Limb (tissue), 2 donors: Measurements from ENCODE around the gene ZFAND2B.

ENCODE experiments used
- DNase-seq, 2 donors: peaks; one replicate each; pipeline ENCODE4 v3.0.0-alpha.2; 2016; ENCODE audit errors: extremely low spot score in 2 of 2

The ZFAND2B gene

DNA sequence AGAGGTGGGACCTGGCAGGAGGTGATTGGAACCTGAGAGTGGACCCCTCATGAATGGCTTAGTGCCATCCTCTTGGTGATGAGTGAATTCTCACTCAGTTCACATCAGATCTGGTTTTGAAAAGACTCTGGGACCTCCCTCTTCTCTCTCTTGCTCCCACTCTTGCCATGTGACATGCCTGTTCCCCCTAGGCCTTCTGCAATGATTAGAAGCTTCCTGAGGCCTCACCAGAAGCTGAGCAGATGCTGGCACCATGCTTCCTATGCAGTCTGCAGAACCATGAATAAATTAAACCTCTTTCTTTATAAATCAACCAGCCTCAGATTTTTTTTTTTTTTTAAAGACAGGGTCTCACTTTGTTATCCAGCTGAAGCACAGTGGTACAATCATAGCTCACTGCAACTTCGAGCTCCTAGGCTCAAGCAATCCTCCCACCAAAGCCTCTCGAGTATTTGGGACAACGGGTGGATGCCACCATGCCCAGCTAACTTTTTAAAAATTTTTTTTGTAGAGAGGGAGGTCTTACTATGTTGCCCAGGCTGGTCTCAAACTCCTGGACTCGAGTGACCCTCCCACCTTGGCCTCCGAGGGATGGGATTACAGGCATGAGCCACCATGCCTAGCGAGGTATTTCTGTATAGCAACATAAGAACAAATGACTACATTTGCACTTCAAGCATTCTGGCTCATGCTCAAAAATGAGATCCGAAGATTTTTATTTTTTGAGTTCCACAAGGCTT, 2.0 kb upstream of the ZFAND2B start:
- no peak for DNase-seq

DNA sequence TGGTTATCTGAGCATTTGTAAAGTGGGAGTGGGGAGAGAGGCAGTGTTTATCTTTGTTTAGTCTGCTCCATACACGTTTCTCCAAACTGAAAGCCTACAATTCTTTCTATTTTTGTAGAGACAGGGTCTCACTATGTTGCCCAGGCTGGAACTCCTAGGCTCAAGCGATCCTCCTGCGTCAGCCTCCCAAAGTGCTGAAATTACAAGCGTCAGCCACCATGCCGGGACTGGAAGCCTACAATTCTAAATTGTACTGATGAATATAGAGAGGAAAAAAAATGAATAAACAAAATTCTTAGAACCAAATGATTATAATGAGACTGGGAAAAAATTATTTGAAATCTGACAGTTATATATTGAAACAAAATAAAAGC, 1.4 kb upstream of the ZFAND2B start:
- DNase-seq = no peak

DNA sequence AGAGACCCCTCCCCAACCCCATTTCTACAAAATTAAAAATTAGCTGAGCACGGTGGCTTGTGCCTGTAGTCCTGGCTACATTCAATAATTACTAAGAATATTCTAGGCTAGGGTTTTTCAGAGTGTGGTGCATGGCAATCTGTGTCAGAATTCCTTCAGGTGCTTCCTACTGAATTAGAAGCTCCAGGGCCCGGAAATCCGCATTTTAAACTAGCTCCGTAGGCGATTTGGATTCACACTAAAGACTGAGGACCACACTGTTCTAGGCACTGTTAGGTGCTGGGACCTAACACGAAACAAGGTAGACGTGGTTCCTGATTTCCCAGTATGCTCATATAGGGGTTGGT, 628 bp upstream of the ZFAND2B start:
- DNase-seq = no peak

DNA sequence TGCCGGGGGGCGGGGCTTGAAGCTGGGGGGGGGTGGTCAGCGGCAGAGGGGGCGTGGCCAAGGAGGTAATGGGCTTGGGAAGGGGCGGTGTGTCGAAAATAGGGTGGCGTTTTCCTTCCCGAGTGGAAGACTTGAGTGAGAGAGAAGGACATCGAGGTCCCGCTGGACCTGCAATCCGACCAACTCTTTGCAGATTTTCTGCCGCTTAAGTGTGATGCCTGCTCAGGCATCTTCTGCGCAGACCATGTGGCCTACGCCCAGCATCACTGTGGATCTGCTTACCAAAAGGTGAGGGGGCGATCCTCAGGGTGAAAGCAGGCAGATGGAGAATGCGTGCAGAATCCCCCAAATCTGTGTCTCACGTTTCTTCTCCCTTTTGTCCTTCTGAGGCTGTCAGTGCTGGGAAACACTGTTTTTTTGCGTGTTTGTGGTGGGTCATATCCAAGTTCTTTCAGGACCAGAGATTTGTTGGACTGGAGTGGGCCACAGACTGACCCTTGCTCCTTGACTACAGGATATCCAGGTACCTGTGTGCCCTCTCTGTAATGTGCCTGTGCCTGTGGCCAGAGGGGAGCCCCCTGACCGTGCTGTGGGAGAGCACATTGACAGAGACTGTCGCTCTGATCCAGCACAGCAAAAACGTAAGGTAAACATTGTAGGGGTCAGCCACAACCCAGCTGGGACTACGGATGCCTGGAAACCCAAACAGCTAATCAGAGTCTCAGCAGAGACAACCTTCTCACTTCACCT, 727 bp downstream of the ZFAND2B start:
- no peak for DNase-seq

DNA sequence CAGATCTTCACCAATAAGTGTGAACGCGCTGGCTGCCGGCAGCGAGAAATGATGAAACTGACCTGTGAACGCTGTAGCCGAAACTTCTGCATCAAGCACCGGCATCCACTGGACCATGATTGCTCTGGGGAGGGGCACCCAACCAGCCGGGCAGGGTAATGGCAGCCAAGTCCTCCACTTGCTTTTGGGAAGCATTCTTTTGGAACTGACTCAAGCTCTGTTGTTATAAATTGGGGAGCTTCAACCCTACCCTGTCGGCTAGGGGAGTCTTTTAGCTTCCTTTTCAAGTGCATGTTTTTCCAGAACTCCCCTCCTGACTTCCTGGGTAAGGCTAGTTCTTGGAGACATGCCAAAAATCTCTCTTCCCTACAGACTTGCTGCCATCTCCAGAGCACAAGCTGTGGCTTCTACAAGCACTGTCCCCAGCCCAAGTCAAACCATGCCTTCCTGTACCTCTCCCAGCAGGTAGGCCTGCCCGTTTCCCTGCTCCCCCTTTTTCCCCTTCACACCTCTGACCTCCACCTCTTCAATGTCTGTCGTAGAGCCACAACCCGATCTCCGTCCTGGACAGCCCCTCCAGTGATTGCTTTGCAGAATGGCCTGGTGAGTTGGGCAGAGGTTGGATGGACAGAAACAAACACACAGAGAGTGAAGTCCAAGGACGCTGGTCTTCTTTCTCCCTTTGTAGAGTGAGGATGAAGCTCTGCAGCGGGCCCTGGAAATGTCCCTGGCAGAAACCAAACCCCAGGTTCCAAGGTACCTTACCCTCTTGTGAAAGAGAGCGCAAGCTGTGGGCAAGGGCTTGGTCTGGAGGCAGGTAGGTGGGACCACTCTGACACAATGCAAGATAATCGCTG, 1.5 kb downstream of the ZFAND2B start:
- no peak for DNase-seq

DNA sequence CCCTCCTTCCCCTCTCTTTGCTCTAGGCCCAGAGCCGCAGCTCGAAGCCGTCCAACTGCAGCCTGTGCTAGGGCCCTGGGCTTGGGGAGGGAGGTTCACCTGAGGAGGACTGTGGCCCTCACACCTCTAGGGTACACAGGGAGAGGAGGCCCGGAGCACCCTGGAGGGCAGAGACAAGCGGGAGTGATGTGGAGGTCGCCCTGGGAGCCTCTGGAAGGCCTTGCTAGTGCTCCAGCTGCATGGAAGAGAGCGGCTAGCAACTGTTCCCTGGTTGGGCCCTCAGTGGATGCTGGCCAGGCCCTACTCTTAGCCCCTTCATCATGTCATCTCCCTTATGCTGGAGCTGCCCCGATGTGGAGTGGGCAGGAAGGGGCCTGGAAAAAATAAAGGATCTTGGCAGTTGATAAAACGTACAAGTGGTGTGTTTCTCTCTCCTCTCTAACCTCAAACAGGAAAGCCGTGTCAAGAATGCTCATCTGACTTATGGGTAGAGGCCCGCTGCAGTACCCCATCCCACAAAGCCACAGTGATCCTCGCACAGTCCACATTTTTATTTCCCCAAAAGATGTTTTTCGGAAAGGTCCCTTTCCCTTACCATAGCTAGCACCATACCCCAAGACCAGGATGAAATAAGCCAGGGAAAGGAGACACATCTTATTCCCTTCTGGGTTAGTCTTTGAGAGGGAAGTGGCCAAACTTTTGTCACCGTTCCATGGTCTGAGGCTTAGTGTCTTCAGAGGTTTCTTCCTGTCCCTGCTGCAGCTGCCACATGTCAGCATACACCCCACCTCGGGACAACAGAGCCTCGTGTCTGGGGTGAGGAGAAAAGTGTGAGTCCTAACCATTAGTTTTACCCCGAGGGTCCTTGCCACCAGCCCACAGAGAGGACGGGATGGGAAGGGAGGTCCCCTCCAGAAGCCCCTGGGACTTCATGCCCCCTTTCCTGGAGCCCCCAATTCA, 2.9 kb downstream of the ZFAND2B start:
- DNase-seq = no peak

DNA sequence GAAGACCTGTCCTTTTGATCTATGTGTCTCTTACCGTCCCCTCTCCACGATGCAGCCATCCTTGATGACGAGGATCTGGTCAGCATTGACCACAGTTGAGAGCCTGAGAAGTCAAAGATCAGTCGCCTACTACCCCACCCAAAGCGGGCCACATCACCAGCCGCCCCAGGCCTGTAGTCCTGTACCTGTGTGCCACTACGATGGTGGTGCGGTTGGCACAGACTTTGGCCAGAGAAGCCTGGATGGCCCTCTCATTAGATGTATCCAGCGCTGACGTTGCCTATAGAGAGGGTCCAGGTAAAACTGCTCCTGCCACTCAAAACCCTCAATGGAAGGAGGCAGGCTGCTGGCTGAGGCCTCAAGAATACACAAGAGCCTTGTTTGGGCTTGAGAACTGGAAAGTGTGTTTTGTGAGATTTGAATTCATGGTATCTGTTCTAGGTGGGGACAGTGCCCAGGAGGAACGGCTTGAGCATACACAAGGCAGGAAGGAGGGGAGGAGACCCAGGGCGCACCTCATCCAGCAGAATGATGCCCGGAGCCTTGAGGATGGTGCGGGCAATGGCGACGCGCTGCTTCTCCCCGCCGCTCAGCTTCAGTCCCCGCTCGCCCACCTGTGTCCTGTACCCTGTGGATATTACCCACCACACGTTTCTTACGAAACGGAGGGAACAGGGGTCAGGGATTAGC, 3.8 kb downstream of the ZFAND2B start:
- no peak for DNase-seq

DNA sequence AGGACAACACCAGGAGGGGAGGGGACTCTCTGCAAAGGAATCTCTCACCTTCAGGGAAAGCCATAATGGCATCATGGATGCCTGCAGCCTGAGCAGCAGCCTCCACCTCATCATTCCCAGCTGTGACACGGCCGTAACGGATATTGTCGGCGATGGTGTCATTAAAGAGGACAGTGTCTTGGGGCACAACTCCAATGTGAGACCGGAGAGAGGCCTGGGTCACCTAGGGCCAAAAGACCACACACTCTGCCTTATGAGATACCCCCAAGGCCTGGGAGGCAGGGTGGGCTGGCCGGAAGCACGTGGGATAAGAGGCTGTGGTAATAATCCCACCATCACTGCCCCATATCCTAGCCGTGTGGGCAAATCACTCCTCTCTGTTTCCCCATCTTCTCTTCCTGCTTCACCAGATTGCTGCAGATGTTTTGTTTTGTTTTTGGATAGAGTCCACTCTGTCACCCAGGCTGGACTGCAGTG, 4.3 kb downstream of the ZFAND2B start:
- DNase-seq = no peak

DNA sequence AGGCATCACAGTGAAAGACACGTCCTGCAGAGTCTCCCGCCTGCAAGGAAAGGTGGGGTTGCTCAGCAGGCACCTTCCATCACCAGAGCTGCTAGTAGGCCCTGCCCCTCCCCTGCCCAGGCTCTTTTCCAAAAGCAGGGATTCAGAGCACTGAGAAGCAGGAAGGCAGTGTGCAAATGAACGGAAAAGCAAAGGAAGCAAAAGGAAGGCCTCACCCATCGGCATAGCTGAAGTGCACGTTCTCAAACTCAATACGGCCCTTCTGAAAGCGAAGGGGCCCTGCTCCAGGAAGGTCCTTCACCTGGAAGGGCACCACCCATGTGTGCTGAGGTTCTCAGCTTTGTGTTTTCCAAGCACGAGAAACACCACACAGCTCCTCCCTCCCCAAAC, 6.4 kb downstream of the ZFAND2B start:
- DNase-seq = no peak

DNA sequence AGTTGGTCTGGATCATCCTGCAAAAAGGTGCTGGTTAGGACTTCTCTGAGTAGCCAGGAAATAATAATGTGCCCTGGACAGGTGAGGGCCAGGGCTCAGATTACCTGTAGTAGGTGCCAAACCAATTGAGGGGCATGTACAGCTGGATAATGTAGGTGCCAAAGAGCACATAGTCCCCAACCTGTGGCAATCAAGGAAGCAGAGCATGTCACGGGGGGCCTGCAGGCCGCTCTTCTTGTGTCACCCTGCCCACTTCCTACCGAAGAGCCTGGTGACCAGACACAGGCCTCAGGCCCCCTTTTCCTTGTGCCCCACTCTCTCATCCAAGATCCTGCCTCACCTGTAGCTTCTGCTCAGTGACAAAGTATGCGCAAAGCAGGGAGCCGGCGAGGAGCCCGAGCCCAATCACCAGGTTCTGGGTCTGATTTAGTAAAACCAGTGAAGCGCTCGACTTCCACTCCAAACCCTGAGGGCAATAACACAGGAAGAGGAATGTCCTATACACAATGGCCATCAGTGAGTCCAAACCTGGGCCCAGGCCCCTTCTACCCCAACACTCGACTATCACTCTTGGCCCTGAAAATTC, 7.0 kb downstream of the ZFAND2B start:
- DNase-seq = no peak

DNA sequence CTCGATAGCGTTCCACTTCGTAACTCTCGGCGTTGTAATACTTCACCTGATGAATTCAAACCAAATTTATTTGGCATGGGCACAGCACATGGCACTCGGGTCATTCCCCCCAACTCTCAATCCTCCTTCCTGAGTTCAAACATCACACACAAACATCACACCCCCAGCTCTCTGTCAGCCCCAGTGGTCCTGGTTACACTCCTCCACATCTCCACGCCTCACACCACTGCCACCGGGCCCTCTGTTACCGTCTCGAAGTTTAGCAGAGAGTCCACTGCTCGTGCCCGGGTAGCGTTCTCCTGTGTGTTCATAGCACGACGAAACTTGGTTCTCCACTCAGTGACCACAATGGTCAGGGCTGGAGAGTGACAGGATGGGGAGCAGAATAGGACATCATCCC, 7.6 kb downstream of the ZFAND2B start:
- no peak for DNase-seq

DNA sequence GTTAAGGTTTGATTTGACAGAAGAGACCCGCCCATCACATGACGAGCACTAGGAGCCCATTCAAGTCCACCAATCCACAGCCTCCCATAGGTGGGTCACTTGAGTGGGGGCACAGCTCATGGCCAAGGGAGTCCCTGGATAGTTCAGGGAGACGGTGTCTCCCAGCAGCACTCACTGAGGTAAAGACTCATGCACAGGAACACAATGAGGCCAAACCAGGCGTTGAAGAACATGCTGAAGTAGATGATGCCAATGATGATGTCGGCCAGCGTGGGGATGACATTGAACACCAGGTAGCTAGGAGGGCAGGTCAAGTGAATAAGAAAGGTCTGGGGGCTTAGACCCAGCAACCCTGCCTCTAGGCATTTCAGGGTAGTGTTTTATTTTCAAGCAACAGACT, 8.2 kb downstream of the ZFAND2B start:
- DNase-seq = no peak

DNA sequence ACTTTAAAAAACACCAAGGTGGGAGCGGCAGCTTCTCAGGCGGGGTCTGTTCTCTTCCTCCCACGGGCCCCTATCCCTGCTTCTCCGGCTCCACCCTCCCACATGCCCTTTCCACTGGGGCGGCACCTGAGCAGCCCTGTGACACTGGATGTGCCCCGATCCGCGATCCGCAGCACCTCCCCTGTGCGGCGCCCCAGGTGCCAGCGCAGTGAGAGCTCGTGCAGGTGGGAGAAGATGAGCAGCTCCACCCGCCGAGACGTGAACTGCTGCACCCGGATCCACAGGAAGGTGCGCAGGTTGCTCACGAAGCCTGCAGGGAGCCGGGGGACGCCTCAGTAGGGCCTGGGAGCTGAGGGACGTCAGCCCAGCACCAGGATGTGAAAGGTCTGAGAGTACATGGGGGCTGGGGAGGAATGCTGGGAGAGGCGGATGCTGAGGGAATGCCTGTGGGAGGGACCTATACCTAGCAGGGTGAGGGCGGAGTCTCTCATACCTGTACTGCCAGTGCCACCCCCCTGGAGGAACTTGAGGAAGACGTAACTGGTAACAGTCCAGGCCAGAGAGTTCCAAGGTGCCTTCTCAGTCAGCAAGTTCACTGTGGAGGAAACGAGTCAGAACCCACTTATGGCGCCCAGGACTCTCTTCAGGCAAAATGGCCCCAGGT, 9.4 kb downstream of the ZFAND2B start:
- DNase-seq = no peak

DNA sequence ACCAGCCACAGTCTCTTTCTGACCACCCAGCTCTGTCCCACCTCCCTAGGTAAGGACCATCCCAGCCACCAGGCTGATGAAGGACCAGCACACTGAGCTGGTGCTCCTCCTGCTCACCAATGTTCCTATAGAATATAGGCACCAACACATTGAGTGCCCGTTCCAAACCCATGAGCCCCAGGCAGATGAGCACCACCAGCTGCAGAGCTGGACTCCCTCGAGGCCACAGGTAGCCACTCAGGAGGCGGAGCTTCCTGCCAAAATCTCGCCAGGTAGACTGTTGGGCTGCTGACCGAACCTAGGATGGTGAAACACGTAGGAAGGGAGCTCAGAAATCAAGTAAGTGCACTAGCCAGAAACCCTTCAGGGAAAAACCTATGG, 9.9 kb downstream of the ZFAND2B start:
- no peak for DNase-seq

DNA sequence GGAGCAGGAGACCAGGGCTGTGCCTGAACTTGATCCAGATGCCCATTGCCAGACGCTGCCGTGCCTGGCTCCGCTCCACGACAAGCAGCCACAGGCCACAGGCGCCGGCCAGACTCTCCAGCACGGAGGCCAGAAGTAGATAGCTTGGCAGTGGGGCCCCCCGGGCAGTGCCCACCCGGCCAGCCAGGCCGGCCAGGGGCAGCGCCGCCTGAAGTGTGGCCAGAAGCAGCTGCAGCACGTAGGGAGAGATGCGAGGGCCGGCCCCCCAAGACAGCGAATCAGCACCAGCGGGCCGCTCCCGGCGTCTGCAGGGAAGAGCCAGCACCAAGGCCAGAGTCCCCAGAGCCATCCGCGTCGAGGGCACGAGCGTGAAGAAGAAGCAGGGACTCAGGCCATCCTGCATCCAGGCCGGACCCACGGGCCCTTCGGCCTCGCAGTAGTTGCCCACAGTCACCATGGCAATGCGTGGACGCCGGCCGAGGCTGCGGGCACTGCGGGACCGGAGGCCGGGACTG, 11.7 kb downstream of the ZFAND2B start:
- peak in 1 of 2 donors; percentile 46 for DNase-seq

DNA sequence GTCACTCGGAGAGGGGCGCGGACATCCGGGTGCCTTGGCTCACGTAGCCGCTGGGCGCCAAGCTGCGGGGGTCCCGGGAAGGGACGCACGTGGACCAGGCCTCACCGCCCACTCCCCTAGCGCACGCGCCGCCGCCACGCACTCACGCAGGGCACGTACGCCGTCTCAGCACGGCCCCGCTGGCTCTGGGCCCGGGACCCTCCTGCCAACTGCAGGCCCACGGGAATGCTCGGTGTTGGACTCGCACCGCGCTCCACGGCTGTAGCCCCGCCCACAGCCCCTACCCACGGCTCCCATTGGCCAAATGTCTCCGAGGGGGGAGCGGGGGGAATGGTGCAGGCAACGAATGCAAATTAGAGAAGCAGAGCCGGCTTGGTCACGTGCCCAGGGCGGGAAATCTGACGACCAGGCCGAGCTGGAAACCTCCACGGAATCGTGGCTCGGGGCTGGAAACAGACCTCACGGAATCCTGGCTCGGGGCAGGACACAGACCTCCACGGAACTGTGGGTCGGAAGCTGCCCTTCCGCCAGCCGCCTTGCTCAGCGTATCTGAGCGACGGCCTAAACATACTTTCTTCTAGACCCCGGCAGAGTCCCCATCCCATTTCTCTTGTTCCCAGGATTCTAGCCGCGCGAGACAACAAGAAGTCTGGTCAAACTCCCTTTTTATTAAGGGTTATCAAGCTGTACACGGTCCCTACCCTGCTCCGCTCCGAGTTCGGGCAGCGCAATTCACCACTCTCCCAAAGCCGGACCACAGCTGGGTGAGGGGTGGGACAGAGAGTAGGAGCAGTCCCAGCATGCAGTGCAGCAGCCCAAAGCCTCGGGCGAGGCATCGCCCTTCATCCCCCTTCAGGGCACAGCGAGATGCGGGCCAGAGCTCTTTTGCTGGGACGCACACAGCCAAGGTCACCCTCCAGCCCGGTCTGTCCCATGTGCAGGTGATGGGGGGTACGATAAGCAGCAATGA, 12.4 kb downstream of the ZFAND2B start, which contains the start of gene ABCB6:
Gene ABCB6, minus strand, starts transcription at position 227 of the 970 bp plus-strand sequence. CDS start 285 bp downstream, outside the sequence.
- peak; percentile 97 to 99 for DNase-seq

DNA sequence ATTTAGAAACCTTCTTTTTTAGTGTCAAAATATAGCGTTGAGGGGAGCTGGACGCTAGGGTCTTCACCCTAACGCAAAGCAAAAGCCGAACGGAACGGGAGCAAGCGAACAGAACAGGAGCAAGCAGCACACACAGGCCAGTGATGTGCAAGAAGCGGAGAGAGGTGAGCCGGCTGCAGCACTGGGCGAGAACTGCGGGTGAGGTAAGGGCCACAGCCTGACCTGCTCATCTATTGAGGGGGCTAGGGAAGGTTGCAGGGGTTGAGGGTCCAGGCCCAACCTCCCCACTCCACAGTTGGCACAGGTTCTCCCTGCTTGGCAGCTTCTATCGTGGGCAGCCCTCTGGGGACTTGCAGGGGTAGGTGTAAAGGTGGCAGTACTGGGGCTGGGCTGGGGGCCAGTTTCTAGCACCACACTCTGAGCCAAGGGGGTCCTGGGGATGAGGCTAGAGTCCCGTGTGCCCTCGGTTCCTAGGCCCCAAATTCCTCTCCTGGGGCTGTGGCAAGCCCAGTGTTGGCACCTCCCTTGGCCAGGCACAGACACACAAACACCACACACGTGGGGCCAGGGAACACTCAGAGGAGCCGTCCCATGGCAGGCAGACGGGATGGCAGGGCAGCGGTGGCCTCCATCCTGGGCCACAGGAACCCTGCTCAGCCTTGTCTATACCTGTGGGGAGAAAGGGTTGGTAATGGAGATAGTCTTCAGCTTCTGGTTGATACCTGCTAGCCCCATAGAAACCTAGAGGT, 13.4 kb downstream of the ZFAND2B start:
- no peak for DNase-seq
